Measurements from ENCODE around the gene POLL.

POLL gene

DNA sequence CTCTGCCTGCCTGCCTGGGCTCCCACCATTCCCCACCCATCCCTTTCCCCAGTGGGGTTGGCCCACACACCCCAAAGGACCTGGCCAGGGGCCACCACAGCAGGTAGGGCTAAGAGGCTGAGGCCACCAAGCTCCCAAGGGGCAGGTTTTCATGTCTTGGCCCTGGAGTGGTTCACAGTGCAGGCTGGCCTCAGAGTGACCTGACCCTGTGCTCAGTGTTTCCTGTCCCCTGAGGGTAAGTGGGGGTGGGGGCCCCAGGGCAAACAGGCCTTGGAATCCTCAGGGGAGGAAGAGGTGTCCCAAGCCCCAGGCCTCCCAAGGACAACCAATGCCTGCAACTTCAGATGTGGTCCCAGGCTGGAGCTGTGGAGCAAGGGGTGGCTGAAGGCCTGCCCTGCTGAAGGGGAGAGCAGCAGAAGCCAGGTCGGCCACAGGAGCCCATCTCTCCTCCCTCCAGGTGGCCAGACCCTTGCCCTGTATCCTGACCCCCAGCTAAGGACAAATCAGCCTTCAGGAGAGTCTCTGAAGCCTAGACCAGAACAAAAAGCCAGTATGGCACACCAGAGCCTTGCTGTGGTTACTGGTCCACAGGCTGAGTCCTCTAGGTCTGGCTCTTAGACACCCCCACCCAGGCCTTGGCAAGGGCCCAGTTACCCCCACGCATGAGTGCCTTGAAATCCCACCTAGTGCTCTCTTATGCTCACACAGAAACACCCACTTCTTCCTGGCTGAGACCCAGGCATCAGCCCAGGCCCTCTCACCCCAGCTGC is 27.6 kb downstream of the POLL start:
- no peak for DNase-seq (ENCODE audit: low read depth)

DNA sequence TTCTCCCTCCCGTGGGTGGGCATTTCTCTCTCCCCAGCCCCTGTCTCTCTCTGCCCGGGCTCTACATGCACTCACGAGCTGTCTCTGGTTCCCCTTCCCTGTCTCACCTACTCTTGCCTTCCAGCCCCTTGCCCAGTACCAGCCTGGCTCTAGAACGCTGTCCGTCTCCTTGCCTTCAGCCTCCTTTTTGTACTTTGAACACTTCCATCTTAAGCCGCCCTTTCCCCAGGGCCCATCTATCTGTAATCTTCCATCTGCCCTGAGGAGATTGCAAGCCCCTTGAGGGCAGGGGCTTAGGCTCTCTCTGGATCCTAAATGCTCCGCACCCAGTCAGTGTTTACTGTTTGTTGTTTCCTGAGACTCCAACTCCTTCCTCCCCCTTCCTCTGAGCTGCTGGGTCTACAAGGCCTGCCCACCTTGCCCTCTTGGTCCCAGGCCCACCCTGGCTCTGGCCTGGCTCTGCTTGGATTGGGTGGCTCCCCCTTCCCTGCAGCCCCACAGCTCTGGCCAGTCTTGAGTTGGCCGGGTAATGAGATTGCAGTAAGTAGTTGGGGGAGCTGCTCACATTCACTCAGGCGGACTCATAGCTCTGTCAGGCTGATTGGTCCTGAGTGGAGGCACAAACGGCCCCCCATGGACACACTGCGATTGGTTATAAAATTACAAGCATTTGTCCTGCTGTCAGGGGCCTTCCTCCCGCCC is 28.3 kb downstream of the POLL start:
- no peak for DNase-seq (ENCODE audit: low read depth)

DNA sequence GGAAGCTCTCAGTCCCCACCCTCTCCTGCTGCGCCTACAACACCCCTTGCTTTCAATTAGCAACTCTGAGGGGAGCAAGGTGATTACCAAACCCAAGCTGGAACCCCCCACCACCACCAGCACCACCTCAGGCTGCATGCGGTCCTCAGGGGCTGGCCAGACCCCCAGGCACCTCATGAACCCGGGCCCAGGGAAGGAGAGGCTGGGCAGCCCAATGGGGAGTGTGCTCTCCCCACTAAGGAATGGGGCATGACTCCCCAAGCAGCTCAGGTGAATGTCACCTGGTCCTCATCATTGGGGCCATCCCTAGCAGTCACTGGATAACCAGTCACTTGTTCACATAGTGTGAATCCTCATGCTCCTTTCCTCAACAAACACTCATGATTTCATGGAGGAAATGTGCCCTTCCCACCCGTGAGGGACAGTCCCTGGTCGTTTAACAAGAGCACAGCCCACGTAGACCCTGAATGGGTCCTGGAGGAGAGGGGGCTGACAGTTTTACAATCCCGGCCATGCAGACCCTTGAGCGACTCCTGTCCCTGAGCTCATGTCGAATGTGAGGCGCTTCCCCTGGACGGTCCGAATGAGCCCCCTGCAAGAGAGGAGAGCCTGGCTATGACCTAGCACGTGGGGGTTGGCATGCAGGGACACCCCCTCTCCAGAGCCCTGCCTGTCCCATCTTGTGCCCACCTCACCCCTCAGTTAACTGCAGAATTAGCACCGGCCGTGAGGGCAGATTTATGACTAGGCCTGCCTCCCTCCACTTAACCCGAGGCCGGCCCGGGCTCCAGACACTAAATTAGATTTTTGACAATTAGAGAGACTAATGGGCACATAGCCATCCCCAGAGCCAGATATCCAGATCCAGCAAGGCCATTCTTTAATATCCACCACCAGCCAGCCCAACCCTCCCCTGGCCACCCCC is 29.1 kb downstream of the POLL start:
- no peak for DNase-seq (ENCODE audit: low read depth)

DNA sequence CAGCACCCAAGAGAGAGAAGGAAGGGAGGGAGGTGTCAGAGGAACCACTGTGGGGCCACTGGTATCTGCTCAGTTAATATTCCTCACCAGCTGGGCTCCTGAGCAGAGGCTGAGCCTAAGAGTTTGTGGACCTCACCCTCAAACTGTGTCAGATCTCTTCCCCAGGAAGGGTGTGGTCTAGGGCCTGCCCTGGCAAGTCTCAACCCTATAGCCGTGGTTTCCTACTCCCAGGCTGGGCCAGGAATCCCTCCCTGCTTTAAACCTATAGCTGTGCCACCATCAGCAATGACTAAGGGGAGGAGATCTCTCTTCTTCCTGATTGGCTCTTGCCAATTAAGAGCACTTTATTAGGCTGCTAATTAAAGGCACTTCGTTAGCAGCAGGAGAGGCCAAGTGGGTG is 29.9 kb downstream of the POLL start:
- DNase-seq (ENCODE audit: low read depth) = no peak

DNA sequence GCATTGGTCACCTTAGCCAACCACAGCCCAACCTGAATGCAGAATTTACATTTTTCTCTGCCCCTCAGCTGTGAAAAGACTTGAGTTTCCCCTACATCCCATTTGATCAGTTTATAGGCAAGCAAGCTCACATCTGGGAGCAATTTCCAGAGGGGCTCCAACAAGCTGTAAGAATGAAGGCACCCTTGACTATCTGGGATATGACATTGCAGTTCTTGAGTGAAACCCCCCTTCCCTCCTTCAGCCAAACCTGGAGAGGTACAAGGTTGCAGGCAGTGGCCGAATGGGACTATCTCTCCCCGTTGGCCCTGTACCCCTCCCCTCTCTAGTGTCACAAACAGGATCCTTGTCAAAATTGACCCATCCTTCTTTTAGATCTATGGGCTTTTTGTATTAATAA is 30.5 kb downstream of the POLL start:
- DNase-seq (ENCODE audit: low read depth) = no peak

DNA sequence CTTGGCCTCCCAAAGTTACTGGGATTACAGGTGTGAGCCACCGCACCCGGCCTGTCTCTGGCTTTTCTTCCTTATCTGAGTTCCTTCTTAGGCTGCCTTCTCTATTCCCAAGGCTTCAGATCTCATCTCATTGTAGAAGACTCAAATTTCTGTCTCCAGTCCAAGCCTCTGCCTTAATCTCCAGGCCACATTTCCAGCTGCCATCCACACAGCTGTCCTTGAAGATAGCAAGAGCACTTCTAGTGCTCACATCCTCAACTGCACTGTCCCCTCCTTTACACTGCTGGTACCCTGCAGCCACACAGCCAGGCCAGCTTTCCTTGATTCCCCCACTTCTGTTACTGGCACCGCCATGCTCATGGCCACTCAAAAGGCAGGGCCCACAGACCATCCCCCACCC is 35.6 kb downstream of the POLL start:
- no peak for DNase-seq (ENCODE audit: low read depth)

DNA sequence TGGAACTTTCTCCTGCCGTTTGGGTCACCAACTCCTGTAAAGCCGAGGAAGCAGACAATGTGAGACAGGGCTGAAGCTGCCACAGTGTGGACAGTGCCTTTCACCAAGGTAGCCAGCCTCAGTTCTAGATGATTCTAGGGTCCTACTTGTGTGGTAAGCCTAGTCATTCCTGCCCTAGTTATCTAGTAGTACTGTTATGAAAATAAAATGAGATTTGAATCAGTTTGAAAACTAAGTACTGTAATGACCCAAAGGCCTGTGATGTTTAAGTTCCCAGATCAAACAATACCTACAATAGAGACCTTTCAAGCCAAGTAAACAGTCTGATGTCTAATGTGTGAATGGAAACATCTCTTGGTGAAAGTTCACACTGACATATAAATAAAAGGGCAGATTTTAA is 37.1 kb downstream of the POLL start:
- DNase-seq (ENCODE audit: low read depth) = no peak

DNA sequence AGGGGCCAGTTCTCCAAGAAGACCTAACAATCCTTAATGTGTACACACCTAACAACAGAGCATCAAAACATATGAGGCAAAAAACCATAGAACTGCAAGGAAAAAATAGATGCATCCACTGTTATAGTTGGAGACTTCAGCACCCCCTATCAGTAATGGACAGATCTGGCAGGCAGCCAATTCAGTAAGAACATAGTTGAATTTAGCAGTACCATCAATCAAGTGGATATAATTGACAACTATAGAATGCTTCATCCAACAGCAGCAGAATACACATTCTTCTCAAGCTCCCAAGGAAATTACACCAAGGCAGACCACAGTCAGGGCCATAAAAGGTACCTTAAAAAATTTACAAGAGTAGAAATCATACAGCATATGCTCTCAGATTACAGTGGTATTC is 42.2 kb downstream of the POLL start:
- no peak for DNase-seq (ENCODE audit: low read depth)

DNA sequence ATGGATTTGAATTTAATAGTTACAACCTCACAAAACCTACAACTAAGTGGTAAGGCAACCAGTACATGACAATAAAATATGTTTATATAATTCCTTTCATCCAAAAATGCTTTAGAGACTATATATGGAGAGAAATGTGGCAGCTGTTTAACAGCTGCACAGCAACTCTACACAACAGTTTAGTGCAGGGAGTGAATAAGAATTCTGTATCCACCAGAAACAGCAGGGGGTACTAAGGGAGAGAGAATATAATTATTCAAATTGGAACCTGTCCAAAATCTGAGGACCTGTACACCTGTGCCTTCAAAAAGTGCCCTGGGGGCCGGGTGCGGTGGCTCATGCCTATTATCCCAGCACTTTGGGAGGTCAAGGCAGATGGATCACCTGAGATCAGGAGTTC is 49.6 kb downstream of the POLL start:
- DNase-seq (ENCODE audit: low read depth) = no peak

DNA sequence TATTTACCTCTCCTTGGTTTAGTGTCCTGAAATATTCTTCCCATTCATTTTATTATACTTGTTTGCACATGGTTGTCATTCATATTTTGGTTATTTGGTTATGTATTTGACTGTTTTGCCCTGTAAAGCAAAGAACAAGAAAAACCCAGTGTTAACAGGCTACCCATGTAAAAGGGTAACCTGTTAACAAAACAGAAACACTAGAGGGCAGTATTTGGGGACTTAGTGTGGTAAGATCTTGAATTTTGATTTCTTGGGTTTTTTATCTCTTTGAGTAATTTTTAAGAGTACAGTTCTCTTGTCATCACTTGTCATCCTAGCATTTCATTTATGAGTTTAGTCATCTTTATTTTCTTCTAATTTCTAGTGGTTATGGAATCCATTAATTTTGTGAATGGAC is 51.3 kb downstream of the POLL start:
- peak; percentile 64 for DNase-seq (ENCODE audit: low read depth)

DNA sequence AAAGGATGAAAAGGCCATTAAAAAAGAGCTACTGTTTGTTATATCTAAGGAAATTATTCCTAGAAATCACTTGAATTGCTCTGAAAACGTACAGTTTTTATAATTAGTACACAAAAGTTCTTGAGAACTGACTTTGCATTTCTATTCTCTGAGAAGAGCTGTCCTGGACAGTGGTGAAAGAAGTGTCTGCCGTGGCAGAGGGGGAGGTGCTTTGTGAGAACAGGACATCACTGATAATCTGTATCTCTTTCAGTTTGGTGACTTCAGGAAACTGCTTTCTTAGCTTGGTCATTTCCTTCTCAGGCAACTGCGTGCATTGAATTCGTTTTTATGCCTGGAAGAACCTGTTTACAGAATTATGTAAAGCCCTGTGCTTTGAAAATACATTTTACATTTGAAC is 52.1 kb downstream of the POLL start:
- DNase-seq (ENCODE audit: low read depth) = no peak

DNA sequence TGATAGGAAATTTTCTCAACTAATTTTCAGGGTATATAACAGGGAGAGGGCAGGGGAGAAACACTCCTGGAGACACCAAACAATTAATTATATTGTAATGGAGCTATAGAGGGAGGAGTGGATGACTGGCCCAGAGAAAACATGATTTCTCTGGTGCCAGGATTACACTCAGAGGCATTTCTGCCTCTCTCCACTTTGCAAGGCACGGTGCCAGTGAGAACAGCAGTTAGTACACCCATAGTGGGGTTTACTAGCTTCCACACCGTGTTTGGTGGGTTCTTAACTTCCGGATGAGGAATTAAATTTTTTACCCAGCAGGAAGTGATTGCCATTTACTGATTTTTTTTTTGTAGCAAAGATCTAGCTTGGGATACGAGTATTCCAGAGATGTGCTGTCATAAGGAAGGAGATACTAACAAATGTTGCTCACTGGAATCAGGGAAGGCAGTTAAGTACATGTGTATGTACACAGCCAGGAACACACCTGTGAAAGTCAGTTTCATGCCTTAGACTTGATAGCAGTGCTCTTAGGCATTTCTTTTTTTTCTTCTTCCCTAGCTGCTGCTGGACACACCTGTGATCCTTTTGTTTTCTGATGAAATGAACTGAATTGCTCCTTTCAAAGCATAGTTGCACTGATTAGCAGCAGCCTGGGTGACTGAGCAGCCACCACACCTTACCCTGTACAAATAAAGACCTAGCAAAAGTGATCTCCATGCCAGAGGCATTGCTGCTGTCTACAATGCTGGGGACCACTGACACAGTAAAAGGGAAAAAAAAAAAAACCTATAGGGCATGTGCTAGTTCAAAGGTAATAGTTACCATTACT is 58.1 kb downstream of the POLL start:
- no peak for DNase-seq (ENCODE audit: low read depth)

DNA sequence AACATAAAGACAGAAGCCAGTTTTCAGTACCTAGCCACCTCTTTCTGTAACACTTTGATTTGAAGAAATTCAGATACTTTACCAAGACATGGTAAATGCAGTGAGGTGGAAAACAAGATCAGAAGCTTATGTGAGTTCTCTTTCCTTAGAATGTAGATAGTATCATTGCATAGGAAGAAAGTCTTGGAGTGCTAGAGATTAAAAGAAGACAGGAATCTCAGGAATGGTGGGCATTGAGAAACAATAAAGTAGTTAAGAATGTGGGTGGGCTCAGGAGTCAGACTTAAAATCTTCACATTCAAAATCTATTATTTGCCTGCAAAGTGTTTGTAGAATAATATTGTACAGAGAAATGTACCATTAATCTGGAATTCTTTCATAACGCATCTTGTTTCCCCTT is 58.9 kb downstream of the POLL start:
- no peak for DNase-seq (ENCODE audit: low read depth)
